ENCODE data around the gene SCUBE1.

SCUBE1 gene

DNA sequence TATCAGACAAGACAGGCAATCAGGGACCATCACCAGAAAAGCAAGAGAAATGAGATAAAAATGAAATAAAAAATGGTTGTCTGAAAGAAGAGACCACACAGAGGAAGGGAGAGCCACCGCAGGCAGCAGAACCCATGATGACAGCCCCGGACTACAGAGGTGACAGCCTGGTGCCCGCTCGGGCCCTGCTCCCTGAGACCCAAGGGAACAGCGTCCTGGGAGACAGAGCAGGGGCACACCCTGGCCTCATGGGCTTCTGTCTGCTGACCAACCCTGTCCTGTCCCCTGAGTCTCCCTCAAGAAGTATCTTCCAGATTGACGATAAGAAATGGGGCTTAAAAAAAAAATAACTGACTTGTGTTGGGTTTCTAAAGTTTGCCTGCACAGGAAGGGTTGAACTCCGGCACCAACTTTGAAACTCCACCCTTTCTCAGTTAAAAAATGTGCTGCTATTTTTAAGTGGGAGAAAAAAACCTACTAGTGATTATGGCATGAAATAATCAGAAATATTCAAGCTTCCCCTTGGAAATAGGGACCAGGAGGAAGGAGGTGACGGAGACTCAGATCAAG, 86.1 kb downstream of the SCUBE1 start:
- Histone ChIP-seq H3K36me3 (ENCODE audit: control insufficient read depth, insufficient read depth, low read length) (no peaks in the 10 kb centered on the region), H3K79me2 (no peaks in the 10 kb centered on the region), H3K4me1 (no peaks in the 10 kb centered on the region), H3K4me2 (ENCODE audit: low read length) (no peak overlapping the region), H3K4me3 (ENCODE audit: low read depth, low read length) (no peak overlapping the region), H3K9ac (no peak overlapping the region), H2AFZ (no peak overlapping the region), H3K27ac (no peak overlapping the region), H3K9me3 (ENCODE audit: control insufficient read depth, low read length) (no peaks in the 10 kb centered on the region), H3K27me3 (ENCODE audit: control insufficient read depth, insufficient read depth, low read length) (no peaks in the 10 kb centered on the region)
- TF ChIP-seq, protein P1, sequence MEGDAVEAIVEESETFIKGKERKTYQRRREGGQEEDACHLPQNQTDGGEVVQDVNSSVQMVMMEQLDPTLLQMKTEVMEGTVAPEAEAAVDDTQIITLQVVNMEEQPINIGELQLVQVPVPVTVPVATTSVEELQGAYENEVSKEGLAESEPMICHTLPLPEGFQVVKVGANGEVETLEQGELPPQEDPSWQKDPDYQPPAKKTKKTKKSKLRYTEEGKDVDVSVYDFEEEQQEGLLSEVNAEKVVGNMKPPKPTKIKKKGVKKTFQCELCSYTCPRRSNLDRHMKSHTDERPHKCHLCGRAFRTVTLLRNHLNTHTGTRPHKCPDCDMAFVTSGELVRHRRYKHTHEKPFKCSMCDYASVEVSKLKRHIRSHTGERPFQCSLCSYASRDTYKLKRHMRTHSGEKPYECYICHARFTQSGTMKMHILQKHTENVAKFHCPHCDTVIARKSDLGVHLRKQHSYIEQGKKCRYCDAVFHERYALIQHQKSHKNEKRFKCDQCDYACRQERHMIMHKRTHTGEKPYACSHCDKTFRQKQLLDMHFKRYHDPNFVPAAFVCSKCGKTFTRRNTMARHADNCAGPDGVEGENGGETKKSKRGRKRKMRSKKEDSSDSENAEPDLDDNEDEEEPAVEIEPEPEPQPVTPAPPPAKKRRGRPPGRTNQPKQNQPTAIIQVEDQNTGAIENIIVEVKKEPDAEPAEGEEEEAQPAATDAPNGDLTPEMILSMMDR (IDR thresholded peaks at IDR 0.05) = no peak

DNA sequence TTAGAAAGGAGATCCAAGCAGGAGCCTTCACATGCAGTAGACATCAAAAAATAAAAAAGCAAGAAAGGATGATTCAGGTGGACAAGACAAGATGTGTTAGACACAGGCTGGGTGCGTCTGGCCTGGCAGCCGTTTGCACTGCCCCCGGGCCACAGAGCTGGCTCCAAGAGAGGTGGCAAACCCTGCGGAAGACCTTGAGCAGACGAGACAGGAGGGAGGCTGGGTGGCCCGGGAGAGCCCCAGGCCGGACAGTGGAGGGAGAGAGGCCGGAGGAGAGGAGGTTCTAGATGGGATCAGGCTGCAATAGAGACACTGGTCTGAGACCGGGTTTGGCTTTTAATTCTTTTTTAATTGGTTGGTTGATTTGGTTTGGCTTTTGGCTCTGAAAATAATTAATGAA, 86.6 kb downstream of the SCUBE1 start:
- H3K4me2 ChIP-seq (ENCODE audit: low read length) = no peak overlapping the region
- TF ChIP-seq, protein P1 (IDR thresholded peaks at IDR 0.05) = no peak
- no peaks in the 10 kb centered on the region for H3K9me3 ChIP-seq (ENCODE audit: control insufficient read depth, low read length)
- no peaks in the 10 kb centered on the region for H3K27me3 ChIP-seq (ENCODE audit: control insufficient read depth, insufficient read depth, low read length)
- H3K27ac ChIP-seq = no peak overlapping the region
- H3K79me2 ChIP-seq = no peaks in the 10 kb centered on the region
- no peak overlapping the region for H3K4me3 ChIP-seq (ENCODE audit: low read depth, low read length)
- no peak overlapping the region for H2AFZ ChIP-seq
- H3K4me1 ChIP-seq = no peaks in the 10 kb centered on the region
- H3K36me3 ChIP-seq (ENCODE audit: control insufficient read depth, insufficient read depth, low read length) = no peaks in the 10 kb centered on the region
- H3K9ac ChIP-seq = no peak overlapping the region

DNA sequence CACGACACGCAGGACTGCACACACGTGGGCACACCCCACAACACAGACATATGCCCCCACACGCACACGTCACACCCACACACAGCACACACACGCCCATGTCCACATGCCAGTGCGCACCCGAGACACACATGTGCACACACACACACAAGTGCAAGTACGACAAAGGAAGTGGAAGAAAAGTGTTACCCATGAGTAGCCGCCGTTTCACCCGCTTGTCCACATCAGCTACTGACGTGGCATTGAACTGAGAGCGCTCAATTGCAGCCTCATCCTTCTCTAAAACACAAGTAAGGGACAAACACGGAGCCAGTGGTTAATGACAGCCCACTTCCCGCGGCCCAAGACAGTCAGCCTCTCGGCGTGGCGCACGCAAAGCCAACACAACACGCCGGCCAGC, 87.9 kb downstream of the SCUBE1 start:
- Histone ChIP-seq H3K27ac (no peak overlapping the region), H3K4me3 (ENCODE audit: low read depth, low read length) (no peak overlapping the region), H2AFZ (no peak overlapping the region), H3K36me3 (ENCODE audit: control insufficient read depth, insufficient read depth, low read length) (no peaks in the 10 kb centered on the region), H3K79me2 (no peaks in the 10 kb centered on the region), H3K4me1 (no peaks in the 10 kb centered on the region), H3K9me3 (ENCODE audit: control insufficient read depth, low read length) (no peaks in the 10 kb centered on the region), H3K27me3 (ENCODE audit: control insufficient read depth, insufficient read depth, low read length) (no peaks in the 10 kb centered on the region), H3K9ac (no peak overlapping the region), H3K4me2 (ENCODE audit: low read length) (no peak overlapping the region)
- TF ChIP-seq, protein P1 (IDR thresholded peaks at IDR 0.05) = no peak

DNA sequence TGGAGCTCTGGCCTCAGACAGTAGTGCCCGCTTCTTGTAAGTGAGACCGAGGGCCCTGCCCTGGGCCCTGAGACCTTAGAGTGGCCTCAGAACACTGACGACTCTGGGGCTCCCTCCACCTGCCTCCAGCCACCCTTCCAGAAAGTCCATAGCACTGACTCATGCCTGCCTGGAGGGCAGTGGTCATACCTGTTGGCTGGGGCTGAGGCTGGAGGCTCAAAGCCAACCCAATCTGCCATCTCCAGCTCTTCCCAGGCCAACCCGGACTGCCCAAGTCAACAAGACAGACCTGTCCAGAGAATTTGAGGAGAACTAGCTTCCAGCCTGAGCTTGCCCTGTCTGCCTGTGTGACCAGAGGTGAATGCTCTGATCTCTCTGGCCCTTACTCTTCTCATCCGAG, 89.3 kb downstream of the SCUBE1 start:
- H2AFZ ChIP-seq = no peak overlapping the region
- no peak overlapping the region for H3K4me3 ChIP-seq (ENCODE audit: low read depth, low read length)
- H3K27me3 ChIP-seq (ENCODE audit: control insufficient read depth, insufficient read depth, low read length) = no peaks in the 10 kb centered on the region
- TF ChIP-seq, protein P1 (IDR thresholded peaks at IDR 0.05) = no peak
- no peak overlapping the region for H3K27ac ChIP-seq
- H3K9me3 ChIP-seq (ENCODE audit: control insufficient read depth, low read length) = no peaks in the 10 kb centered on the region
- no peak overlapping the region for H3K9ac ChIP-seq
- no peaks in the 10 kb centered on the region for H3K36me3 ChIP-seq (ENCODE audit: control insufficient read depth, insufficient read depth, low read length)
- H3K79me2 ChIP-seq = no peaks in the 10 kb centered on the region
- no peaks in the 10 kb centered on the region for H3K4me1 ChIP-seq
- H3K4me2 ChIP-seq (ENCODE audit: low read length) = no peak overlapping the region

DNA sequence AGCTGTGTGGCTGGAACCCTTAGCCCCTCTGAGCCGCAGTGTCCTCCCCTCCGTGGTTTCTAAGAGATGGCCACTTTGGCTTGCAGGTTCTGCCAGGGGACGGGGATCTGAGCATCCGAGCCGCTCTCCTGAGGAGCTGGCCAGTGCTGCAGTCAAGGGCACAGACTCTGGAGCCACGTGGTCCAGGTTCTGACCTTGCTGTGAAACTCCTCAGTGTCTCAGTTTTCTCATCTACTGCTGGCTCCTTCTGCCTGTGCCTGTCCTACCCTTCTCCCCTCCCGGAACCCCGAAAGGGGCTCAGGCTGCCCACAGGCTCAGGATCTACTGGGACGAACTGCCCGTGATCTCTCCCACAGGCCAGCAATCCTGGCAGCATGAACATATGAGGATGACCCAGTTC, 90.9 kb downstream of the SCUBE1 start:
- Histone ChIP-seq H3K4me2 (ENCODE audit: low read length) (no peak overlapping the region), H3K36me3 (ENCODE audit: control insufficient read depth, insufficient read depth, low read length) (no peaks in the 10 kb centered on the region), H3K4me1 (no peaks in the 10 kb centered on the region), H3K9me3 (ENCODE audit: control insufficient read depth, low read length) (no peaks in the 10 kb centered on the region), H2AFZ (no peak overlapping the region), H3K27me3 (ENCODE audit: control insufficient read depth, insufficient read depth, low read length) (no peaks in the 10 kb centered on the region), H3K79me2 (no peaks in the 10 kb centered on the region), H3K9ac (no peak overlapping the region), H3K4me3 (ENCODE audit: low read depth, low read length) (no peak overlapping the region), H3K27ac (no peak overlapping the region)
- TF ChIP-seq, protein P1 (IDR thresholded peaks at IDR 0.05) = no peak
